ENCODE data around the gene FAM228A.

DNA sequence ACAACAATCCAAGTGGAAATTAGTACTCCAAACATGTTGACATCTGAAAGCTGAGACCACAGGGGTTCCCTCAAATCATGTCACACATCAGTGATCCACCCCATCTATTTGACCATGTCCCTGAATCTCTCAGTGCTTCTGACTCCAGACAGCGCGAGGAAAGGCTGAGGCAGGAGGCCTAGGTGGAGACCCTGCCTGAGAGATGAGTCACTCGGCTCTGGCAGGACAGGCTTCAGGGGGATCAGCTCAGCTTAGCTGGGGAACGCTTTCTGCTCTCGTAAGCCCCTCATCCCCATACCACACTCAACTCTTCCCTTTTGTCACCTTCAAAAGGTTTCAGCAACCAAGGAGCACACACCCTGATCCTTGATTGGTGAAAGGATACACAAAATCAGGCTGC is 5.8 kb upstream of the FAM228A start:
- TF ChIP-seq, protein P1, sequence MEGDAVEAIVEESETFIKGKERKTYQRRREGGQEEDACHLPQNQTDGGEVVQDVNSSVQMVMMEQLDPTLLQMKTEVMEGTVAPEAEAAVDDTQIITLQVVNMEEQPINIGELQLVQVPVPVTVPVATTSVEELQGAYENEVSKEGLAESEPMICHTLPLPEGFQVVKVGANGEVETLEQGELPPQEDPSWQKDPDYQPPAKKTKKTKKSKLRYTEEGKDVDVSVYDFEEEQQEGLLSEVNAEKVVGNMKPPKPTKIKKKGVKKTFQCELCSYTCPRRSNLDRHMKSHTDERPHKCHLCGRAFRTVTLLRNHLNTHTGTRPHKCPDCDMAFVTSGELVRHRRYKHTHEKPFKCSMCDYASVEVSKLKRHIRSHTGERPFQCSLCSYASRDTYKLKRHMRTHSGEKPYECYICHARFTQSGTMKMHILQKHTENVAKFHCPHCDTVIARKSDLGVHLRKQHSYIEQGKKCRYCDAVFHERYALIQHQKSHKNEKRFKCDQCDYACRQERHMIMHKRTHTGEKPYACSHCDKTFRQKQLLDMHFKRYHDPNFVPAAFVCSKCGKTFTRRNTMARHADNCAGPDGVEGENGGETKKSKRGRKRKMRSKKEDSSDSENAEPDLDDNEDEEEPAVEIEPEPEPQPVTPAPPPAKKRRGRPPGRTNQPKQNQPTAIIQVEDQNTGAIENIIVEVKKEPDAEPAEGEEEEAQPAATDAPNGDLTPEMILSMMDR (IDR thresholded peaks at IDR 0.05) = no peak
- no peak for TF ChIP-seq EZH2 (IDR thresholded peaks at IDR 0.05)
